HEK293 (cell line): ENCODE data around the gene DAPP1.

Source experiments
- CTCF ChIP-seq: fragments of 450-650 bp; formaldehyde crosslinking; IDR thresholded peaks from 2 replicates; pipeline ENCODE4 v1.5.1; 2016; ENCODE audit warnings: missing biosample characterization, missing genetic modification characterization
- PBX3 ChIP-seq: sonication (generic); formaldehyde crosslinking; IDR thresholded peaks from 2 replicates; pipeline ENCODE4 v1.8.1; 2022; ENCODE audit warnings: mild to moderate bottlenecking, moderate library complexity, missing genetic modification reagents
- WT1 ChIP-seq: fragments of 450-650 bp; formaldehyde crosslinking; IDR thresholded peaks from 2 replicates; pipeline ENCODE4 v1.5.1; 2016; ENCODE audit warnings: missing biosample characterization, missing genetic modification characterization
- ZEB2 ChIP-seq: fragments of 450-650 bp; formaldehyde crosslinking; IDR thresholded peaks from 2 replicates; pipeline ENCODE4 v1.5.1; 2016; ENCODE audit warnings: missing biosample characterization, missing genetic modification characterization
- ZFP69B ChIP-seq: fragments of 450-650 bp; formaldehyde crosslinking; IDR thresholded peaks from 2 replicates; pipeline ENCODE4 v1.5.1; 2016; ENCODE audit warnings: missing biosample characterization, missing genetic modification characterization
- ZNF114 ChIP-seq: fragments of 450-650 bp; formaldehyde crosslinking; IDR thresholded peaks from 2 replicates; pipeline ENCODE4 v1.5.0; 2017; ENCODE audit warnings: missing biosample characterization, missing genetic modification characterization
- ZNF239 ChIP-seq: fragments of 450-650 bp; formaldehyde crosslinking; IDR thresholded peaks from 2 replicates; pipeline ENCODE4 v1.5.1; 2016; ENCODE audit warnings: missing biosample characterization, missing genetic modification characterization
- ZNF324 ChIP-seq: fragments of 450-650 bp; formaldehyde crosslinking; IDR thresholded peaks from 2 replicates; pipeline ENCODE4 v1.5.1; 2016; ENCODE audit warnings: missing biosample characterization, missing genetic modification characterization

GRCh38 chr4:99885063-99885664 lies 68.5 kb downstream of the DAPP1 start:
- TF ChIP-seq ZNF324 (tag by site-specific recombination): no peak
- TF ChIP-seq ZFP69B (tag by site-specific recombination): no peak
- no peak for TF ChIP-seq CTCF (tag by site-specific recombination)
- no peak for TF ChIP-seq WT1
- no peak for TF ChIP-seq ZNF114 (tag by site-specific recombination)
- no peak for TF ChIP-seq ZNF239 (tag by site-specific recombination)
- no peak for TF ChIP-seq ZEB2 (tag by site-specific recombination)
- no peak for TF ChIP-seq PBX3 (CRISPR knock-in tag)
